CD4-positive, alpha-beta T cell treated with Interleukin-17A for 4 hours (primary cell): ENCODE results near the gene MCM9.
"Not testable (repeated sequence)": the region's sequence is repeated elsewhere in the genome, so short reads cannot be mapped to it uniquely, and the experiment has no call there.

ENCODE experiments used
- DNase-seq: peaks from one replicate; pipeline ENCODE4 v3.0.0-alpha.2; 2020; ENCODE audit warnings: mixed read lengths

MCM9 gene

GRCh38 chr6:118789419-118789818, 145.5 kb downstream of the MCM9 start:
- DNase-seq, result no peak

GRCh38 chr6:118788702-118789101, 146.3 kb downstream of the MCM9 start:
- DNase-seq, result no peak

GRCh38 chr6:118787724-118788423, 147.1 kb downstream of the MCM9 start:
- DNase-seq, result peak; percentile 41

- DNase-seq, result no peak
These were observed 148.1 kb downstream of the MCM9 start for GRCh38 chr6:118786596-118787453.

- no peak for DNase-seq
These were observed 149.4 kb downstream of the MCM9 start for GRCh38 chr6:118785601-118786000.

GRCh38 chr6:118784641-118785164, 150.3 kb downstream of the MCM9 start:
- DNase-seq, result no peak

GRCh38 chr6:118783931-118784550, 150.9 kb downstream of the MCM9 start:
- no peak for DNase-seq

GRCh38 chr6:118782651-118783050, 152.3 kb downstream of the MCM9 start:
- DNase-seq, result no peak

GRCh38 chr6:118781897-118782296, 153.1 kb downstream of the MCM9 start:
- DNase-seq, result no peak

GRCh38 chr6:118780668-118781067, 154.3 kb downstream of the MCM9 start:
- no peak for DNase-seq

GRCh38 chr6:118776607-118777549, 158.1 kb downstream of the MCM9 start:
- DNase-seq, result peak; percentile 75

GRCh38 chr6:118775381-118775780, 159.6 kb downstream of the MCM9 start:
- no peak for DNase-seq

GRCh38 chr6:118774581-118774980, 160.4 kb downstream of the MCM9 start:
- no peak for DNase-seq

- DNase-seq, result no peak
These were observed 162.1 kb downstream of the MCM9 start for GRCh38 chr6:118772886-118773285.

- DNase-seq, result no peak
These were observed 163.7 kb downstream of the MCM9 start for GRCh38 chr6:118771253-118771652.

GRCh38 chr6:118770835-118771234, 164.1 kb downstream of the MCM9 start:
- no peak for DNase-seq

GRCh38 chr6:118770112-118770788, 164.7 kb downstream of the MCM9 start:
- no peak for DNase-seq

GRCh38 chr6:118768904-118769325, 166.0 kb downstream of the MCM9 start:
- DNase-seq, result peak; percentile 23

GRCh38 chr6:118768441-118768840, 166.5 kb downstream of the MCM9 start:
- DNase-seq, result no peak

- not testable (repeated sequence) for DNase-seq
These were observed 169.6 kb downstream of the MCM9 start for GRCh38 chr6:118765316-118765715.

GRCh38 chr6:118764766-118765165, 170.2 kb downstream of the MCM9 start:
- DNase-seq, result no peak
